ENCODE data around the gene TDP1. TPM values are rescaled to one million over a fixed set of nuclear protein-coding genes. Genes with fewer than 3 reads are reported as not detected.

The TDP1 gene
- total RNA-seq, 4 donors from 2014 or later: 9.1 to 24.5 (median 16.4) TPM

DNA sequence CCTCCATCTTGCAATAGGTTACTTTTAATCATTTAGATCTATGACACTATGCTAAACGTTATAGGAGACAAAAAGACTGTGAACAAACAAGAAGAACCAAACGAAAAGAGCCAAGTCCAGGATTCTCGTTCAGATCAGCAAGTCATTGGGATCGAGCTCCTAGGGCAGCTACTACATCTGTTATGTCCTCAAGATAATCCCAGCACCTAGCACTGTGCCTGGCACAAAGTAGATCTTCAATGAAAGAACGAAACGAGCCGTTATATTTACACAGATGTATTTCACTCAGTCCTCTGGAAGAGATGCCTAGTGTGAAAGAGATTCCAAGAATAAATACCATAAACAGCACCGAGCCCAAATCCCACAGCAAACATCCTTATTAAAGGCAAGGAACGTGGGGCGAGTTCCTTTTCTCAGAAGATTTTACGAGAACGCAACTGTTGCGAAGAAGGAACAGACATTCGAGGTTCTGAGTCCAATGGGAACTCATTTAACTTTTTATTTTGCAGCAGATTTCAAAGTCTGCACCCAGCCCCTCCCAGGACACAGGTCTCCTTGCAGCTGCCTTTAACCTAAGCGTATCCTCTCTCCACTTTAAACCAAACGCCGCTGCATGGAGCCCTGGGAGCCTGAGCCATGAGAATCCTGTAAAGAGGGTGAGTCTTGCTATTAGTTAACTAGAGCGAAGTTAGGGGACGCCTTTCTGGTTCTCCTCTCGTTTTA, 544 bp upstream of the TDP1 start:
- H3K4me1 ChIP-seq: peaks cover 12 to 49% (median 13%) of the 10 kb centered on the region in 3 donors
- peak overlapping the region; percentile 70 to 96 (median 86) for H3K4me3 ChIP-seq
- 0 to 2% methylated on average over 17 to 18 of the region's 20 CpGs for WGBS, 2 donors
- H3K36me3 ChIP-seq: peaks cover 0 to 21% (median 7%) of the 10 kb centered on the region in 3 donors
- TF ChIP-seq POLR2A (IDR thresholded peaks at IDR 0.05): no peak
- no peak for TF ChIP-seq CTCF (IDR thresholded peaks at IDR 0.05)
- no peaks in the 10 kb centered on the region for H3K27me3 ChIP-seq
- DNase-seq: no peak
- intact Hi-C loops (cut with DNase I): no loop called here
- no peaks in the 10 kb centered on the region for H3K9me3 ChIP-seq
- H3K27ac ChIP-seq: peak overlapping the region; percentile 93 to 98 (median 97)

DNA sequence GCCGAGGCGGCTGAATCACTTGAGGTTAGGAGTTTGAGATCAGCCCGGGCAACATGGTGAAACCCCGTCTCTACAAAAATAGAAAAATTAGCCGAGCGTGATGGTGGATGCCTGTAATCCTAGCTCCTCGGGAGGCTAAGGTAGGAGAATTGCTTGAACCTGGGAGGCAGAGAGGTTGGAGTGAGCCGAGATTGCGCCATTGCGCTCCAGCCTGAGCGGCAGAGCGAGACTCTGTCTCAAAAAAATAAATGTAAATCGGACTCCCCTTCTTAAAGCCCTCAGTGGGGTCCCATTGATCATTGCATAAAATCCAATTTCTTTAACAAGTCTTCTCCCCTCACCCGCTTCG, 908 bp downstream of the TDP1 start:
- Histone ChIP-seq H3K4me1 (peaks cover 12 to 49% (median 13%) of the 10 kb centered on the region in 3 donors), H3K27me3 (no peaks in the 10 kb centered on the region), H3K36me3 (peaks cover 0 to 11% (median 7%) of the 10 kb centered on the region in 3 donors), H3K9me3 (no peaks in the 10 kb centered on the region), H3K4me3 (peak overlapping the region; percentile 70 to 96 (median 86)), H3K27ac (peak overlapping the region; percentile 93 to 98 (median 97))
- no peak for TF ChIP-seq POLR2A (IDR thresholded peaks at IDR 0.05)
- TF ChIP-seq CTCF (IDR thresholded peaks at IDR 0.05): no peak
- DNase-seq: no peak
- intact Hi-C loops (cut with DNase I): no loop called here
- WGBS, 2 donors: 23 to 36% methylated on average over 15 of the region's 15 CpGs

GRCh38 chr14:89957376-89957775, 1.6 kb downstream of the TDP1 start:
- H3K4me3 ChIP-seq: peak overlapping the region in 1 of 4 donors; percentile 86
- peaks cover 12 to 47% (median 13%) of the 10 kb centered on the region in 3 donors for H3K4me1 ChIP-seq
- peaks cover 0 to 10% (median 7%) of the 10 kb centered on the region in 3 donors for H3K36me3 ChIP-seq
- DNase-seq: no peak
- no peak overlapping the region for H3K27ac ChIP-seq
- no peaks in the 10 kb centered on the region for H3K27me3 ChIP-seq
- H3K9me3 ChIP-seq: no peaks in the 10 kb centered on the region
- TF ChIP-seq CTCF (IDR thresholded peaks at IDR 0.05) (no peak), POLR2A (IDR thresholded peaks at IDR 0.05) (no peak)
- WGBS, 2 donors: 75 to 77% methylated on average over 1 of the region's 1 CpG
- intact Hi-C loops (cut with DNase I): no loop called here

DNA sequence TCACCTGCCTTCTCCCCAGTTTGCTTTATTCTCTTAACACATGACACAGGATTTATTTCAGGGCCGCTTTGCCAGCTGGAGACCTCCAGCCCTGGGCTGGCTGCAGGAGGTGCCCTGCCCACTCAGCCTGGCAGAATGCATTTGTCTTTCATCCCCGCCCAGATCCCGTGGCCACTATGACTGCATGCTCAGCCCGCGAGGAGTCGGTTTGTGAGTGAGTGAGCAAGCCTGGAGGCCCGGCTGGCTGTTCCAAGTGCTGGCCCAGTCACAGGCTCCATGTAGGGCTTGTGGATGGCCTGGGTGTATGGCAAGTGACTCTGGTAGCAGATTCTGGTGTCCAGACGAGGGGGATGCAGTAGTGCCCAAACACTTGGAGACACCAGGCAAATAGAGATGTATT, 2.1 kb downstream of the TDP1 start:
- Histone ChIP-seq H3K27me3 (no peaks in the 10 kb centered on the region), H3K4me3 (no peak overlapping the region), H3K36me3 (peaks cover 0 to 14% (median 7%) of the 10 kb centered on the region in 3 donors), H3K9me3 (no peaks in the 10 kb centered on the region), H3K27ac (no peak overlapping the region), H3K4me1 (peaks cover 12 to 43% (median 13%) of the 10 kb centered on the region in 3 donors)
- TF ChIP-seq CTCF (IDR thresholded peaks at IDR 0.05) (no peak), POLR2A (IDR thresholded peaks at IDR 0.05) (no peak)
- DNase-seq: no peak
- intact Hi-C loops (cut with DNase I): no loop called here
- WGBS, 2 donors: 86 to 88% methylated on average over 1 to 3 of the region's 8 CpGs

DNA sequence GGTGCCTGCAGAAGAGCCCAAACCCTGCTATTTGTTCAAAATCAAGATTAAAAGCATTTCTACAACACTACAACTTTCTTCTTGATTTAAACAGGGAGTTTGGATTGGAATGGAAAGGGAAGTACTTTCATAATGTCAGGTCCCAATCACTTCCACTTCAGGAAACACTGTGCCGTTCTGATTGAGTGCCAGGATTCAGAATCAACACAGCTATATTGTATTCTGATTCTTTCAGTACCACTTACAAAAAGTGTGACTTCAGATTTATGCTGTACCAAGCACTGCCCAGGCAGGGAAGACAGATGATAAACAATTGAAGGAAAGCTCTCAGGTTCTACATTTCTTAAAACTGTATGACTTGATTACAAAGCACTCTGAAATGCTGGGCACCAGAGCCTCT, 3.2 kb downstream of the TDP1 start:
- Histone ChIP-seq H3K4me1 (peaks cover 11 to 32% (median 12%) of the 10 kb centered on the region in 3 donors), H3K27me3 (no peaks in the 10 kb centered on the region), H3K36me3 (peaks cover 0 to 26% (median 10%) of the 10 kb centered on the region in 3 donors), H3K9me3 (no peaks in the 10 kb centered on the region), H3K27ac (no peak overlapping the region), H3K4me3 (no peak overlapping the region)
- no peak for DNase-seq
- no peak for TF ChIP-seq CTCF (IDR thresholded peaks at IDR 0.05)
- no peak for TF ChIP-seq POLR2A (IDR thresholded peaks at IDR 0.05)
- intact Hi-C loops (cut with DNase I): no loop called here
- WGBS, 2 donors: 77 to 94% methylated on average over 1 of the region's 1 CpG
